Endothelial cell of umbilical vein (primary cell): ENCODE data around the gene TGFBI.

Experiments used
- POLR2A ChIP-seq: IDR thresholded peaks from 2 replicates; pipeline ENCODE4 v1.6.1; 2012; ENCODE audit warnings: low read depth, mild to moderate bottlenecking, control low read depth, low read length
- POLR2AphosphoS5 ChIP-seq: IDR thresholded peaks from 2 replicates; pipeline ENCODE4 v1.6.1; 2012; ENCODE audit warnings: low read depth, mild to moderate bottlenecking, control low read depth, low read length, moderate library complexity; ENCODE audit not compliant: insufficient read depth
- TF ChIP-seq, protein P1 (sequence below), 2 donors: IDR thresholded peaks; 1 replicate in 1 of 2; 2 replicates in 1 of 2; pipeline ENCODE4 v1.5.1; 2011; ENCODE audit warnings: low read length in 2 of 2, mild to moderate bottlenecking in 2 of 2, moderate library complexity in 2 of 2, control low read depth in 1 of 2, inconsistent platforms in 1 of 2, low read depth in 1 of 2; ENCODE audit not compliant: insufficient read depth in 1 of 2; ENCODE audit errors: extremely low read depth in 1 of 2
- TF ChIP-seq, protein P2 (sequence below): IDR thresholded peaks from 2 replicates; pipeline ENCODE4 v1.6.1; 2011; ENCODE audit not compliant: insufficient read depth, insufficient read length

DNA sequence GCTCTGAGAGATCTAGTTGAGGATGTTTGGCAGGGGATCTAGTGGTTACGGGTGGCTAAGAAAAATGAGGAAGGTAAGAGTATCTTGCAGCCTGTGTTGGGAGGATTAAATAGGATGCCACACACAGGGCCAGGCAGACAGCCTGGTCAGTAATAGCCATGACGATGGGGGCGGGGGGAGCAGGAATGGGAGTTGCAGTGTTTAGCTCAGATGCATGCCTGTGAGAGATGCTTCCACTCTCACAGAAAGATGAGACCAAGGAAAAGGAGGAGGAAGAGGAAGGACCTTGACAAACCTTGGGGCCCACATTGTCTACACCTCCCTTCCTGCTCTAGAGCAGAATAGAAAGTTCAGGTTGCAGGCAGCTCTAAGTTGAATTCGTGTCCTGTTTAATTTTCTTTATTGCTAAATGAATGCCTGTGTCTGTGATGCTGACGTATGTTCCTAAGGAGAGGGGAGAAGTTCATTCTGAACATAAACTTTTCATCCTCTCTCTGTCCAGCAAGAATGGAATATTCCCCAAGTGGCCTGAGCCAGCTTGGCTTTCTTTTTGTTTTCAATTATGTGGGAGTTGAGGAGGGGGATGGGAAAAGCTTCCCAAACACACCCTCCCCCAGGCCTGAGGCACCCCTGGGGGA is 28.7 kb downstream of the TGFBI start:
- TF ChIP-seq, protein P1, sequence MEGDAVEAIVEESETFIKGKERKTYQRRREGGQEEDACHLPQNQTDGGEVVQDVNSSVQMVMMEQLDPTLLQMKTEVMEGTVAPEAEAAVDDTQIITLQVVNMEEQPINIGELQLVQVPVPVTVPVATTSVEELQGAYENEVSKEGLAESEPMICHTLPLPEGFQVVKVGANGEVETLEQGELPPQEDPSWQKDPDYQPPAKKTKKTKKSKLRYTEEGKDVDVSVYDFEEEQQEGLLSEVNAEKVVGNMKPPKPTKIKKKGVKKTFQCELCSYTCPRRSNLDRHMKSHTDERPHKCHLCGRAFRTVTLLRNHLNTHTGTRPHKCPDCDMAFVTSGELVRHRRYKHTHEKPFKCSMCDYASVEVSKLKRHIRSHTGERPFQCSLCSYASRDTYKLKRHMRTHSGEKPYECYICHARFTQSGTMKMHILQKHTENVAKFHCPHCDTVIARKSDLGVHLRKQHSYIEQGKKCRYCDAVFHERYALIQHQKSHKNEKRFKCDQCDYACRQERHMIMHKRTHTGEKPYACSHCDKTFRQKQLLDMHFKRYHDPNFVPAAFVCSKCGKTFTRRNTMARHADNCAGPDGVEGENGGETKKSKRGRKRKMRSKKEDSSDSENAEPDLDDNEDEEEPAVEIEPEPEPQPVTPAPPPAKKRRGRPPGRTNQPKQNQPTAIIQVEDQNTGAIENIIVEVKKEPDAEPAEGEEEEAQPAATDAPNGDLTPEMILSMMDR (IDR thresholded peaks at IDR 0.05; ENCODE audit: extremely low read depth in 1 of 2, insufficient read depth in 1 of 2, low read depth in 1 of 2, low read length in 2 of 2) = no peak
- TF ChIP-seq, protein P2, sequence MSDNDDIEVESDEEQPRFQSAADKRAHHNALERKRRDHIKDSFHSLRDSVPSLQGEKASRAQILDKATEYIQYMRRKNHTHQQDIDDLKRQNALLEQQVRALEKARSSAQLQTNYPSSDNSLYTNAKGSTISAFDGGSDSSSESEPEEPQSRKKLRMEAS = no peak
- no peak for TF ChIP-seq POLR2AphosphoS5
- no peak for TF ChIP-seq POLR2A
